ENCODE measurements around the gene EZH2. TPM values are rescaled to one million over a fixed set of nuclear protein-coding genes. Genes with fewer than 3 reads are reported as not detected.

The EZH2 gene
- total RNA-seq, 3 donors from 2014 or later (not counting 1 experiment from before 2014, with no cell fraction given), result 33.4 to 42.7 (median 35.8) TPM

- Histone ChIP-seq H3K9me3 (ENCODE audit: control insufficient read depth, insufficient read depth, low read length) (no peaks in the 10 kb centered on the region), H3K4me3 (ENCODE audit: low read length) (no peak overlapping the region), H3K4me1 (ENCODE audit: control insufficient read depth, insufficient read depth, low read length) (no peaks in the 10 kb centered on the region), H3K27me3 (ENCODE audit: control insufficient read depth, insufficient read depth, low read length) (no peaks in the 10 kb centered on the region), H3K27ac (ENCODE audit: low read length) (no peak overlapping the region), H3K36me3 (ENCODE audit: control insufficient read depth, insufficient read depth, low read length) (peaks cover 82% of the 10 kb centered on the region)
- no peaks in the 10 kb centered on the region for H3K27me3 Mint-ChIP-seq (ENCODE audit: low read depth in 2 of 2)
- H3K4me3 Mint-ChIP-seq, result no peak overlapping the region
- intact Hi-C loops (cut with micrococcal nuclease), result no loop called here
- WGBS (ENCODE audit: insufficient coverage), result 100% methylated on average over 2 of the region's 2 CpGs
- ATAC-seq (no peak), DNase-seq (no peak)
- no peak for TF ChIP-seq CTCF (IDR thresholded peaks at IDR 0.05)
- H3K4me1 Mint-ChIP-seq, result peaks cover 5 to 6% of the 10 kb centered on the region in 2 donors
- no peak overlapping the region for H3K27ac Mint-ChIP-seq
- peaks cover 26% of the 10 kb centered on the region for H3K36me3 Mint-ChIP-seq
- no peaks in the 10 kb centered on the region for H3K9me3 Mint-ChIP-seq
These were observed 93.2 kb downstream of the EZH2 start for GRCh38 chr7:148790850-148791249.

GRCh38 chr7:148790131-148790726 lies 93.9 kb downstream of the EZH2 start:
- Mint-ChIP-seq H3K4me3 (no peak overlapping the region), H3K4me1 (peaks cover 4 to 6% of the 10 kb centered on the region in 2 donors), H3K27me3 (ENCODE audit: low read depth in 2 of 2) (no peaks in the 10 kb centered on the region), H3K27ac (no peak overlapping the region), H3K36me3 (peaks cover 26% of the 10 kb centered on the region), H3K9me3 (no peaks in the 10 kb centered on the region)
- intact Hi-C loops (cut with micrococcal nuclease), result no loop called here
- DNase-seq (no peak), ATAC-seq (no peak)
- peaks cover 83% of the 10 kb centered on the region for H3K36me3 ChIP-seq (ENCODE audit: control insufficient read depth, insufficient read depth, low read length)
- WGBS (ENCODE audit: insufficient coverage), result 93% methylated on average over 8 of the region's 8 CpGs
- no peaks in the 10 kb centered on the region for H3K27me3 ChIP-seq (ENCODE audit: control insufficient read depth, insufficient read depth, low read length)
- H3K4me3 ChIP-seq (ENCODE audit: low read length), result no peak overlapping the region
- H3K4me1 ChIP-seq (ENCODE audit: control insufficient read depth, insufficient read depth, low read length), result no peaks in the 10 kb centered on the region
- TF ChIP-seq CTCF (IDR thresholded peaks at IDR 0.05), result no peak
- H3K9me3 ChIP-seq (ENCODE audit: control insufficient read depth, insufficient read depth, low read length), result no peaks in the 10 kb centered on the region
- H3K27ac ChIP-seq (ENCODE audit: low read length), result no peak overlapping the region

- Histone ChIP-seq H3K4me1 (ENCODE audit: control insufficient read depth, insufficient read depth, low read length) (no peaks in the 10 kb centered on the region), H3K36me3 (ENCODE audit: control insufficient read depth, insufficient read depth, low read length) (peaks cover 88% of the 10 kb centered on the region), H3K4me3 (ENCODE audit: low read length) (no peak overlapping the region), H3K27me3 (ENCODE audit: control insufficient read depth, insufficient read depth, low read length) (no peaks in the 10 kb centered on the region), H3K9me3 (ENCODE audit: control insufficient read depth, insufficient read depth, low read length) (no peaks in the 10 kb centered on the region), H3K27ac (ENCODE audit: low read length) (no peak overlapping the region)
- no peak overlapping the region for H3K27ac Mint-ChIP-seq
- H3K27me3 Mint-ChIP-seq (ENCODE audit: low read depth in 2 of 2), result no peaks in the 10 kb centered on the region
- H3K4me1 Mint-ChIP-seq, result peaks cover 2 to 4% of the 10 kb centered on the region in 2 donors
- DNase-seq (no peak), ATAC-seq (no peak)
- WGBS (ENCODE audit: insufficient coverage), result 97% methylated on average over 7 of the region's 7 CpGs
- peaks cover 26% of the 10 kb centered on the region for H3K36me3 Mint-ChIP-seq
- TF ChIP-seq CTCF (IDR thresholded peaks at IDR 0.05), result no peak
- H3K4me3 Mint-ChIP-seq, result no peak overlapping the region
- H3K9me3 Mint-ChIP-seq, result no peaks in the 10 kb centered on the region
- intact Hi-C loops (cut with micrococcal nuclease), result no loop called here
These were observed 94.9 kb downstream of the EZH2 start for GRCh38 chr7:148789220-148789619.
